WI38 (cell line): ENCODE measurements around the gene CSRNP3.

Source experiments
- H3K4me3 ChIP-seq: 2 replicates; pipeline ENCODE4 v1.5.1; 2011; ENCODE audit warnings: low read depth, mild to moderate bottlenecking, control low read depth, low read length
- TF ChIP-seq, protein P1 (sequence below): IDR thresholded peaks from 2 replicates; pipeline ENCODE4 v1.5.1; 2012; ENCODE audit warnings: low read depth, mild to moderate bottlenecking, control low read depth, low read length

CSRNP3 gene

DNA sequence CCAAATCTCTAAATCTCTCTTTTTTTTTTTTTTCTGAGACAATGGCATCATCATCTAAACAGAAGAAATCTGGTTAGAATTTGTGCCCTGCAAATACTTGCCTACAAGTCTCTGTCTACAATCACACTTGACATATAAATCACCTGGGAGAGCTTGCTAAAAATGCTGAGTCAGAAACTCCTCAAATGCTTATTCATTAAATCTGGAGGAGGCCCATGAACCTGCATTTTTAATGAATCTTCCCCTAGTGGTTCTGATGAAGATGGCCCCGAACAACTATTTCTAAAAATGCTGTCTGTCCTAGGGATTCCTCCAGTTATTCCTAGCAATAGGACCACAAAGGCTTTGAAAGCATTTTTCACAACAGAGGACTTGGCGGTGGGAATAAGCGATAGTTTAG is 1.6 kb upstream of the CSRNP3 start:
- no peak overlapping the region for H3K4me3 ChIP-seq
- TF ChIP-seq, protein P1, sequence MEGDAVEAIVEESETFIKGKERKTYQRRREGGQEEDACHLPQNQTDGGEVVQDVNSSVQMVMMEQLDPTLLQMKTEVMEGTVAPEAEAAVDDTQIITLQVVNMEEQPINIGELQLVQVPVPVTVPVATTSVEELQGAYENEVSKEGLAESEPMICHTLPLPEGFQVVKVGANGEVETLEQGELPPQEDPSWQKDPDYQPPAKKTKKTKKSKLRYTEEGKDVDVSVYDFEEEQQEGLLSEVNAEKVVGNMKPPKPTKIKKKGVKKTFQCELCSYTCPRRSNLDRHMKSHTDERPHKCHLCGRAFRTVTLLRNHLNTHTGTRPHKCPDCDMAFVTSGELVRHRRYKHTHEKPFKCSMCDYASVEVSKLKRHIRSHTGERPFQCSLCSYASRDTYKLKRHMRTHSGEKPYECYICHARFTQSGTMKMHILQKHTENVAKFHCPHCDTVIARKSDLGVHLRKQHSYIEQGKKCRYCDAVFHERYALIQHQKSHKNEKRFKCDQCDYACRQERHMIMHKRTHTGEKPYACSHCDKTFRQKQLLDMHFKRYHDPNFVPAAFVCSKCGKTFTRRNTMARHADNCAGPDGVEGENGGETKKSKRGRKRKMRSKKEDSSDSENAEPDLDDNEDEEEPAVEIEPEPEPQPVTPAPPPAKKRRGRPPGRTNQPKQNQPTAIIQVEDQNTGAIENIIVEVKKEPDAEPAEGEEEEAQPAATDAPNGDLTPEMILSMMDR, result no peak

DNA sequence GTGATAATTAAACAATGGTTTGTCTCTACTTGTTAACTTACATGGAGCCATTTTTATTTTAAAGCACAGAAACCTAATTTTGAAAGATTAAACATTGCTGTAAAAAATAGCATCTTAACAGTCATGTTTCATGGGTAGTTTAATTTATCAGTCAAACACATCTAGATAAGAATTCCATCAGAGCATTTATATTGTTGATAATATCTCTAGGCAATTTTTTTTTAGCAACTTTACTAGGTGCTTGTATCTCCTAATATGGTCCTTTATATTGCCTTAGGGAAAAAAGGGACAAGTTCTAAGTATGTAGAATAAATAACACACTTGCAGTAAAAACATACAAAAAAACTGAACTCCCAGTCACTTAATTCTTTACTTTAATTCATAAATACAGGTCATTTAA is 863 bp downstream of the CSRNP3 start:
- H3K4me3 ChIP-seq, result no peak overlapping the region
- TF ChIP-seq, protein P1, result no peak

DNA sequence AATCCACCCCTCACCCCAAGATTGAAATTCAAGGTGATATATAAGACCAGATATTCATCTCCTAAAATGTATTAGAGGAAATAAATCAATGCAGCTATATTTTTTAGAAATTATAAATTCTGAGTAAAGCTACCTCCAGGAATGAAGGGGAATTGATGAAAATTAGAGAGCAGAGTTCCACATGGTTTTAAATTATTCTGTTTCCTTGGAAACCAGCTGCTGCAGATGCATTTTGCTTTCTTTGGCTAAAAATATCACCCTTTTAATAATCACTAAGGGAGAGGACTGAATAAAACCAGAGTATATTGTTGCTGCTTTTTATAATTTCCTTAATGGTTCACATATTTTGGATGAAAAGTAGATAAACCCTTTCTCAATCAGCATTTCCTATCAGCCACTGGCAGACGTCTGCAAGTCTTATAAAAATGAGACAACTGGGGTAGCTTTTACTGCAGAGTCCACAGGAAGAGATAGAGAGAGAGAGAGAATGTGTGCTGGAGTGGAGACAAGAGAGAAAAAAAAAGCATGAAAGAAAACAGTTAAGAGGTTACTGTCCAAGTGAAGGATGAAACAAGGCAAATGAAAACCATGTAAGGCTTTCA is 2.0 kb downstream of the CSRNP3 start:
- TF ChIP-seq, protein P1, result no peak
- no peak overlapping the region for H3K4me3 ChIP-seq

DNA sequence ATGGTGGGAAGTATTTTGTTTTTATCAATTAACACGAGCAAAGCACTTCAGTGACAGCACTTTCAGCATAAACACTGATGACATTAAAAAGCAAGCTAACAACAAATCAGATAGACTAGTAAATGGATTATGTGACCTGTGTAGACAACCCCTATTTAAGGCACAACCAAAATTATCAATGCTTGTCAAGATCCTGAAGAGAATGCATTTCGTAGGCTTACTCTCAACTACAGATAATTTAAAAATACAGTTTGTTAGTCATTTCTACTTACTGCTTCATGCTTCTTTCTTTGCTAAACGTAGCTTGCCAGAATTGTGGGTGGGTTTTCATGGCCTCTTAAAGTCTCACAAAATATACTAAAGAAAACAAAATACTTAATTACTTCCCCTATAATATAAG is 3.4 kb downstream of the CSRNP3 start:
- H3K4me3 ChIP-seq, result no peak overlapping the region
- TF ChIP-seq, protein P1, result no peak

DNA sequence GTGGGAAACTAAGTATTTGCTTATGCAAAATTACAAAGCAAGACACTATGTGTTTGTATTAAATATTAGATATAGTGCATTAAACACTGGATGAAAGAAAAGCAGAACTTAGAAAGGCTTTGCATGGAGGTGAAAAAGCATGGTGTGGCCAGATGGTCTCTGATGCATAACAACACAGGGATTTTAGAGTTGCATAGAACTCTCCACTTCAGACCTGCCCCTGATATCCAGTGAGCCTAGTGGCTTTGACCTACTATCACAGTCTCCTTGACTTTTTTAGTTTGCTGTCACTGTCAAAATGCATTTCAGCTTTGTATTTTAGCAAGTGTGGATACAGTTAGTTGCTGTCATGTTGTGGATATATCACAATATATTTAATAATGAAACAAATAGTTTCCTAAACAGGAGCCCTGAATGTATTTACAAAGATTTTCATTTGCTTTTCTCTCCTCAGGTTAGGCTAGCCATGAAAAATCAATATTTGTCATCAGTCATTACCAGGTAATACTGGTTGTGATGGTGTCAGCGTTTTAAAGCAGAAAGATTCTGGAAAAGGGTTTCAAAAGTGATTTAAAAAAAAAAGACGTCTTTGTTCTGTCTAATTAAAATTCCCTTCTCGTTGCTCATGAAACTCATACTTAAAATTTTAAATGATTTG is 5.2 kb downstream of the CSRNP3 start:
- TF ChIP-seq, protein P1, result no peak

DNA sequence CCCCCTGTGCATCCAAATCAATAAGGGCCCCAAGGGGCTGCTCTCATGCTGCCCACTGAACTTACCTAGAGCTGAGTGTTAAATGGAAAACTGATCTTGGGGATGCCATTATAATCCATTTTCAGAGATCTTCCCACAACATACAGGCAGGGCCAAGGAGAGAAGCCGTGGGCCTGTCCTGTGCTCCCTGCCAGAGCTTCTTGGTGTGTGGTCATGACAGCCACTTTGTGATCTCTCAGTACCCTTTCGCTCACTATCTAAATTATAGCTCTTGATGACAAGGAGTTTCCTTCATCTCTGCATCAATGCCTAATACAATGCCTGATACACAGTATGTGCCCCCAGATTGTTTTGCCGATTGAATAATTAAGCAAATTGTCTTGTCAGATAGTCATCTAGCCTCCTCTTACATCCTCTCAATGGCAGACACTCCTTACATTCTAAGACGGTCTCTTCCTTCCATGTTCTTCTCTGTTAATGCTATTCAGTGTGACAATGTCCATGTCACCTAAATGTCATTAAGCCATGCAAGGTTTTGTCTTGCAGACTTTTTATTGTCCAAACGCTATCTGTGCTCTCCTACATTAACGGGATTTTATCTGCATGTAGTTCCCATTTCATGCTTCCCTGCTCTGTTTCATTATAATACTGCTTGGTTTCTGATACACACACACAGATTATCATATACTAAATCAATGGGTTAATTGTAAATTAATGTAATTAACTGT is 5.9 kb downstream of the CSRNP3 start:
- TF ChIP-seq, protein P1, result no peak
- no peak overlapping the region for H3K4me3 ChIP-seq

More for the DNA sequence above, 5.2 kb downstream of the CSRNP3 start:
- H3K4me3 ChIP-seq, result no peak overlapping the region

DNA sequence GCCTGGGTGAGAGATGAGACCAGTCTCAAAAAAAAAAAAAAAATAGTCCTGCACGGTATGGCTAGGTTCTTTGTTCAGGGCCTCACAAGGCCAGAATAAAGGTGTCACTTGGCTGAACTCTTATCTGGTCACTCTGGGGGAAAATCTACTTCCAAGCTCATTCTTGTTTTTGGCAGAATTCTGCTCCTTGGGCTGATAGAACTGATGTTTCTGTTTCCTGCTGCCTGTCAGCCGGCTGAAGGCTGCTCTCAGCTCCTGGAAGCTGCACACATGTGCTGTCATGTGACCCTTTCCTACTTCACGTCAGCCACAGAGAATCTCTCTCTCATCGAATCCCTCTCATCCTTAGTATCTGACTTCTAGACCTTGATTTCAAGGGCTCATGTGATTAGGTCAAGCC is 10.4 kb downstream of the CSRNP3 start:
- TF ChIP-seq, protein P1, result no peak

More for the DNA sequence above, 10.4 kb downstream of the CSRNP3 start:
- H3K4me3 ChIP-seq, result no peak overlapping the region
